GM19452 (cell line): ENCODE results near the gene CNOT6.
"Not testable (repeated sequence)": the region's sequence is repeated elsewhere in the genome, so short reads cannot be mapped to it uniquely, and the experiment has no call there.

Source experiments
- ATAC-seq: cut with Tn5 transposase; IDR thresholded peaks from one replicate; pipeline ENCODE4 v1.9.1; 2021; ENCODE audit not compliant: unreplicated experiment

The CNOT6 gene

GRCh38 chr5:180470966-180471582, 23.1 kb upstream of the CNOT6 start:
- no peak for ATAC-seq

GRCh38 chr5:180471866-180472265, 22.3 kb upstream of the CNOT6 start:
- ATAC-seq = no peak

GRCh38 chr5:180472269-180472668, 21.9 kb upstream of the CNOT6 start:
- ATAC-seq = no peak

- not testable (repeated sequence) for ATAC-seq
These were observed 20.8 kb upstream of the CNOT6 start for GRCh38 chr5:180473386-180473785.

- ATAC-seq = no peak
These were observed 19.6 kb upstream of the CNOT6 start for GRCh38 chr5:180474569-180474968.

GRCh38 chr5:180475969-180476524, 18.1 kb upstream of the CNOT6 start:
- ATAC-seq = not testable (repeated sequence)

GRCh38 chr5:180484813-180485212, 9.4 kb upstream of the CNOT6 start:
- ATAC-seq = no peak

GRCh38 chr5:180486636-180487149, 7.5 kb upstream of the CNOT6 start:
- no peak for ATAC-seq

GRCh38 chr5:180487556-180487955, 6.6 kb upstream of the CNOT6 start:
- ATAC-seq = no peak

- no peak for ATAC-seq
These were observed 2.7 kb upstream of the CNOT6 start for GRCh38 chr5:180491496-180491895.

GRCh38 chr5:180492226-180492903, 1.8 kb upstream of the CNOT6 start:
- ATAC-seq = no peak

- ATAC-seq = peak; percentile 37
These were observed 467 bp downstream of the CNOT6 start for GRCh38 chr5:180494510-180495181.

- ATAC-seq = no peak
These were observed 1.1 kb downstream of the CNOT6 start for GRCh38 chr5:180495292-180495691.

GRCh38 chr5:180495991-180496741, 2.0 kb downstream of the CNOT6 start:
- no peak for ATAC-seq

GRCh38 chr5:180496806-180497205, 2.6 kb downstream of the CNOT6 start:
- not testable (repeated sequence) for ATAC-seq

- ATAC-seq = not testable (repeated sequence)
These were observed 3.7 kb downstream of the CNOT6 start for GRCh38 chr5:180497865-180498264.

GRCh38 chr5:180498378-180498777, 4.2 kb downstream of the CNOT6 start:
- ATAC-seq = no peak

GRCh38 chr5:180499684-180500083, 5.5 kb downstream of the CNOT6 start:
- no peak for ATAC-seq

- ATAC-seq = not testable (repeated sequence)
These were observed 6.1 kb downstream of the CNOT6 start for GRCh38 chr5:180500300-180500699.

GRCh38 chr5:180507661-180508060, 13.5 kb downstream of the CNOT6 start:
- no peak for ATAC-seq

GRCh38 chr5:180515294-180515693, 21.1 kb downstream of the CNOT6 start:
- ATAC-seq = no peak
